ENCODE data around the gene UBA1.

UBA1 gene

DNA sequence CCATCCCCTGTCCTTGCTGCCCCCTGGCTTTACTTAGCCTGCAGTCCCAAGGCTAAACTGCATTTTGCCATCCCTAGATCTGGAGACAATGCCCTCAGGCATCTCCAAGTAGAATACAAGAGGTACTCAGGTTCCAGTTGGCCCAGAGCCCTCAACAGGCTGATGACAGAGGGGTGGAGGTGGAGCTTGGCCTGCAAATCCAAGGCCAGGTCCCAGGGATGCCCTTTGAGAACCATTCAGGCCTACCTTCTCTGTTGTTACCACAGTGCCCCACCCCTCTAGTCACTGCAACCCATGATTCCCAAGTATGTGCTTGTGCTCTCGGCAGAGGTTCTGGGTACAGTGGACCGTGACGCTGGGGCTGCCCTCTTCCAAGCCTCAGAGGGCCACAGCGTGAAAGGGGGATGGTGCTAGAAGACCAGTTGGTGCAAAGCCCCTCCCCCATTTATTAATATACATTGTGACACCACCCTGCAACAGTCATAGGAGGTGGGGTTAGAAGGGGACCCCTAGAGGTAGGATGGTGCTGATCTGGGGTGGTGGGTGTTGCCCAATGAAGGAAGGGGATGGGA, 6.4 kb upstream of the UBA1 start:
- no peak for DNase-seq (ENCODE audit: low read depth in 3 of 3, low spot score in 1 of 3)

DNA sequence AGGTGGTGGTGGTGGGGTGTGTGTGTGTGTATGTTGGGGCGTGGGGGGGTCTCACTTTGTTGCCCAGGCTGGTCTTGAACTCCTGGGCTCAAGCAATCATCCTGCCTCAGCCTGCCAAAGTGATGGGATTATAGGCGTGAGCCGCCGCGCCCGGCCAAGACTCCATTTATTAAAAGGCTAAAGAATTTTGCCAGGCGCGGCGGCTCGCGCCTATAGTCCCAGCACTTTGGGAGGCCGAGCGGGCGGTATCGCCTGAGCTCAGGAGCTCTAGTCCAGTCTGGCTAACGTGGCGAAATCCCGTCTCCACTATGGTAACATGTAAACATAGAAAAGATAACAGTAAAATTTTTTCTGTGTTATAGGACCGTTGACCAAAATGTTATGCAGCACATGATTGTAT, 3.7 kb upstream of the UBA1 start:
- DNase-seq (ENCODE audit: low read depth in 3 of 3, low spot score in 1 of 3) = no peak

DNA sequence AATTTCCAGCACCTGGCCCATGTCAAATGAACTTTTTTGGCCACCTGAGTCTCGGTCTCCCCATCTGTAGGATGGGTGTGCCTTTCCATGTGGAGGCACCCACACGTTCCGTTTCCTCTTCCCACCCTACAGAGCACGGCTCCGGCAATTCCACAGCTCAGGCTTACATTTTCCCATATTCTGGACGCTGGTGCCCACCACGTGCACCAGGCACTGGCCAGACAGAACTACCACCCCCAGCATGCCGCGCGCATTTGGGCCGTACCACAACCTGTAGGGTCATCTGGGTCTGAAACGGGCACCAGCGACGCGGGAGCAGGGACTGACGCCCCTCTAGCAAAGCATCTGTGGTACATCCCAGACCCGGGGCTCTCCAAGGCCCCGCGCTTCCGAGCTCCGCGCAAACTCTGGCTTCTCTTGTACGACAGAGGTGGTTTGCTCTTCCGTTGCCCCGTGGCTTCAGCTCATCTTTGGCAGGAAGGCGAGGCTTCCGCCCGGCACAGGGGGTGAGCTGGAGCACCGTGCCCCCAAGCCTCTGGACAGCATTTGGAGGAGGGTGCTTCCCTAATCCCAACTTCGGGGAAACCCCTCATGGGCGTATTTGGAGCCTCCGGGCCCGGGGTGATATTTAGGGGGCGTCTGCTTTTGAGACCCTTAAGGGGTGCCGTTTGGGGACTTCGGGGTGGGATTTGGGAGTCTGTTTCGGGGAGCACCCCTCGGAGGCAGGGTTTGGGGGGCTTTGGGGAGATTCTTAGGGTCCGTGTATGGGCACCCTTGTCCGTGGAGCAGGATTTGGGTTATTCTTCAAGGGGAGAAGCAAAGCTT, 3.0 kb upstream of the UBA1 start:
- DNase-seq (ENCODE audit: low read depth in 3 of 3, low spot score in 1 of 3) = peak; percentile 54 to 58 (median 55)

DNA sequence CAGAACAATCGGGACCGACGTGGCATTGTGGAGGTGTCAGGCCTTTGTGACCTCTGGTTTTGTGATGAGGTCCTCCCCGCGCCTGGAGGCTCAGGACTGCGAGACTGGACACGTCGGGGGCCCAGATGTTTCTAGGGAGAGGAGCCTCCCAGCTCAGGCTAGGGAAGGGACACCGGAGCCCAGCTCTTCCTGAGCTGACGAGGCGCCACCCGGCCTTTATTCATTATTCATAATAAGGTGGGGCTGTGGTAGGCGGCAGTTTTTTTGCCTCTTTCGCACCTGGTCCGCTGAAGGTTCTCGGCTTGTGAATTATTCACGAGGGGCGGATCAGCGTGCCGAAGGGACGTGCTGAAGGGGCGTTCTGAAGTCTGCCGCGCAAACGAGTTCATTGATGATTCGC, 2.3 kb upstream of the UBA1 start:
- DNase-seq (ENCODE audit: low read depth in 3 of 3, low spot score in 1 of 3) = peak in 1 of 3 donors; percentile 16

DNA sequence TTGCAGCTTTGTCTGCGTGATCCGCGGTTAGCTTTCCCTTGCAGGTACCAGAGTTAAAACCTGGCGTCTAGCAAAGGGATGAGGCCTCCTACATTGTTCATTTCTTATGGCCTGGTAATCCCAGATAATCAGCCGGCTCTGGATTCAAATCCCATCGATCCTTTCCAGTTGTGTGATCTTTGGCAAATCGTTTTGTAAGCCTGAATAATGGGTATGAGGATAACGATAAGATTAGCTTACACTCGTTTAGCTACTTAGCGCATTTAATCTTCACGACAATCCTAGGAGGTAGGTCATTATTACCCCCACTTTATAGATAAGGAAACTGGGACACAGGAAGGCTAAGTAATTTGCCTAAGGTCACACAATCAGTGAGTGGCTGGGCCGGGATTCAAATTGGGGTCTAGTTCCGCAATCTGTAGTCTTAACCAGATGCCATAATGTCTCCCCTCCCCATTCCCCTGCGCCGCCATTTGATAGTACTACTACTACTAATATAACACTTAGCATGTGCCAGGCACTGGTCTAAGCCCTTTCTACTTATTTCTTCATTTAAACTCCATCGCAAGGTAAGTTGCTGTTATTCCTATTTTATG, 1.7 kb upstream of the UBA1 start:
- DNase-seq (ENCODE audit: low read depth in 3 of 3, low spot score in 1 of 3) = no peak

DNA sequence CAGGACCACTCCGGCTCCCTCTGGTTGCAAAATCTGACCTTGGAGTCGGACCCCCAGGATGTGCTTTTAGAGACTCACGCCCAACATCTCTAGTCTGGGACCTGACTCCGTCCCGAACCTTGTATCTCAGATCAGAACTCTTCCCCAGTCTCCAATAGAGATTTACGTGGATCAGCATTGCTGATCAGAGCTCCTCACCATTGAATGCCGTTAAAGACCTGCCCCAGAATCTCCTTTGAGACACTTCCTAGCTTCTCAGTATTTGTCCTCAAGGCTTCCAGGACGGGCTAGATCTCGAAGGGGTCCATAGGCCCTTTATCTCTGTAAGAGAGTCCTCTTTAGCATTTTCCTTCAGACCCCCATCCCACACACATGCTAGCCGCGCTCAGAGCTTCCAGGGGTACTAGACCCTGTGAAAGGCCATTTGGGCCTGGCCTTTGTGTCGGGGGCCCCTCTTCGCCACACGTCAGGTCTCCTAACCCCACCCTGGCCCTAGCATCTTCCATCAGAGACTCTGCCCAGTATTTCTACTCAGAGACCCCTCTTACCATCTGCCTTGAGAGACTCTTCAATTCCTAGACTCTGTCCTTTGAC, 662 bp downstream of the UBA1 start:
- no peak for DNase-seq (ENCODE audit: low read depth in 3 of 3, low spot score in 1 of 3)

DNA sequence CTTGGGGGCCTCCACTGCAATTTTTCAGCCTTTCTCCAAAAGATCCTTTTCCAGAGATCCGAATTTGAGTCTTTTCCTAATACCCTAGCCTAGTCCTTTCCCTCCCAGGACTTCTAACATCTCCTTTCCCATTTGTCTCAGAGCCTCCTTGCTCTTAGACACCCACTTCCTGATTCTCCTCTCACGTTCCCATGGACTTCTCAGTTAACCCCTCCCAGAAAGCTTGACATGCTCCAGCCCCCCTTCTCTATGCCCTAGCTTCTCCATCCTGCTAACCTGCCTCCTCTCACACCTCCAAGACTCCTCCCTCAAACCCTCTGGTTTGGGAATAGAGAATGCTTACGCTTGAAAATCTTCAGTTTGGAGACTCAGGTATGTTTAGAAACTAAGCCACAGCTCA, 2.5 kb downstream of the UBA1 start:
- no peak for DNase-seq (ENCODE audit: low read depth in 3 of 3, low spot score in 1 of 3)

DNA sequence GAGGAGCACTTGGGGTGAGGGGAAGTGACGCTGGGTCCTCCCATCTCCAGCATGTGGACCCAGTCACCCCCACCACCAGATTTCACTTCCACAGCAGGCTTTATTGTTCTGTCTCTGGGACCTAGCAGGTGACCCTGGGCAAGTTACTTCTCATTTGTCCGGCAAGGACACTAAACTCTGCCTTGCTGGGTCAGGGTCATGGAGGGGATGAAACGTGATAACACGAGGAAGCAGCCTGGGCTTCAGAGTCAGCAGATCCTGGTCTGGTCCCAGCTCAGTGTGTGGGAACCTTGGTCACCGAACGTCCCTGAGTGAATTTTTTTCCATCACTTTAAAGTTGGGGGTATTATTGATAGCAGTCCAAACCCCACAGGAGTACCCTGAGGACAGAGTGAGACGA, 3.9 kb downstream of the UBA1 start:
- no peak for DNase-seq (ENCODE audit: low read depth in 3 of 3, low spot score in 1 of 3)

DNA sequence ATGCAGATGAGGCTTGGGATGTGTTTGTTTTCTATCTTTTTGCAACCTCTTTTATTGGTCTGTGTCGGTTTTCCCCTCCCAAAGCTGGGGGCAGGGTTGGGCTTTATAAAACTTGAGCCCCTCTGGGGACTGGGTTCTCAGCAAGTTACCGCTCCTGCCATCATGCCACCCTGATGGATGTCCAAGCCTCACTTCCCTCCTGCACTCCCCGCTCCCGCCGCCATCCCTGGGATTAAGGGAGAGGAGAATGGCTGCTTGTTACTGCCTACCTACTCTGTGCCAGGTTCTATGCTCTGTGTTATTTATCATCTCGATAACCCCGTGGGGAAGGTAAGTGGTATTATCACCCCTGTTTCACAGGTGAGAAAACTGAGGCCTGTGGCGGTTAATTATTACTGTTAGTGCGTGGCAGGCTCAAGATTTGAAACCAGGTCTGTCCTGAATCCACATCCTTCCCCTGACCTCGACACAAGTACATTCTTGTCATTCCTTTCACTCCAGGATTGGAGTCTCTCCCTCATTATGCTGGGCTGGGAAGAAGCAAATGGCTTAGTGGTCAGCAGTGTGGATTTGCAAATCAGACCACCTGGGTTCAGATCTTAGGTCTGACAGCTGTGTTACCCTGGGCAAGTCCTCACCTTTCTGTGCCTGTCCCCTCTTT, 4.5 kb downstream of the UBA1 start:
- no peak for DNase-seq (ENCODE audit: low read depth in 3 of 3, low spot score in 1 of 3)

DNA sequence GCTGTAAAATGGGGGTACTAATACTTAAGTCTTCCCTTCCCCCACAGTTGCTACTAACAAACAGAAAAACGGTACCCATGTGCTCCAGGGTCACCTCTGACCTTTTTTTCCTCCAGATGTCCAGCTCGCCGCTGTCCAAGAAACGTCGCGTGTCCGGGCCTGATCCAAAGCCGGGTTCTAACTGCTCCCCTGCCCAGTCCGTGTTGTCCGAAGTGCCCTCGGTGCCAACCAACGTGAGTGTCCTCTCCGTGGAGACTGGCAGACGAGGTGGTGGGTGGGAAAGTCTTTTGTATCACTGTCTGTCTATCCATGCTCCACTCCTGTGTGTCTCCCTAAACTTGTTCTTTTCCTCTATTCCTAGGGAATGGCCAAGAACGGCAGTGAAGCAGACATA, 5.1 kb downstream of the UBA1 start:
- DNase-seq (ENCODE audit: low read depth in 3 of 3, low spot score in 1 of 3) = no peak

DNA sequence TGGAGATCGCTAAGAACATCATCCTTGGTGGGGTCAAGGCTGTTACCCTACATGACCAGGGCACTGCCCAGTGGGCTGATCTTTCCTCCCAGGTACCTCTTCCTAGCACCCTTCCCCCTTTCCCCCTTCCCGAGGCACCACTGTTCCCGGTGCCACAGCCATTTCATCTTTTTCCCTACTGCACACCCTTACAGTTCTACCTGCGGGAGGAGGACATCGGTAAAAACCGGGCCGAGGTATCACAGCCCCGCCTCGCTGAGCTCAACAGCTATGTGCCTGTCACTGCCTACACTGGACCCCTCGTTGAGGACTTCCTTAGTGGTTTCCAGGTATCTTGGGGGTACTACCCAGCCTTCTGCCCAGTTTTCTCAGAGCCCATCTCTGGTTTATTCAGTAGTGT, 5.7 kb downstream of the UBA1 start:
- no peak for DNase-seq (ENCODE audit: low read depth in 3 of 3, low spot score in 1 of 3)

DNA sequence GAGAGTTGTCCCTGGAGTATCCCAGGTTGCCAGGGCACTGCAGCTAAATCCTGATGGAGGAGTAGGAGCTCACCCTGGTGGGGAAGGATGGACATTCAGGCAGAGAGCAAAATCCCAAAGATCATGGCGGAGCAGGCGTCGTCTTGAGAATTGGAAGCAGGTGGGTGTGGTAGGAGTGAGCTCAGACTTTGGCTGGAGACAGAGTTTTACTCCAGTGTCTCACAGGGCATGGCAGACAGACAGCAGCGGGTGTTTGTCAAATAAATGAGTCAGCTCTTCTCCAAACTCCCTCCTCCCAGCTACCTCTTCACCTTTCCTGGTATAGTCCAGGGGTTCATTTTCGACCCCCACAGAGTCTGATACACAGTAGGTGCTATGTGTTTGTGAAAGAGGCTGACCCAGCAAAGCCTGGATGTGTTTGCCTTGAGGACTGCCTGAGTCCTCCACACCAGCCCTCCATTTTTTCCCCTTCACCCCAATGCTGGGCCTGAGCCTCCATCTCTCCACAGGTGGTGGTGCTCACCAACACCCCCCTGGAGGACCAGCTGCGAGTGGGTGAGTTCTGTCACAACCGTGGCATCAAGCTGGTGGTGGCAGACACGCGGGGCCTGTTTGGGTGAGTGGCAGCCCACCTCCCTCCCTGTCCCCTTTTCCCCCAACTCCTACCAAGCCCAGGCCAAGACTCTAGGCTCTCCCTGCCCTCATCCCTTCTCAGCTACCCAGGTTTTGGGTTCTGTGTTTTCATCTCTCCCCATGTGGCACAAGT, 6.9 kb downstream of the UBA1 start:
- DNase-seq (ENCODE audit: low read depth in 3 of 3, low spot score in 1 of 3) = no peak

DNA sequence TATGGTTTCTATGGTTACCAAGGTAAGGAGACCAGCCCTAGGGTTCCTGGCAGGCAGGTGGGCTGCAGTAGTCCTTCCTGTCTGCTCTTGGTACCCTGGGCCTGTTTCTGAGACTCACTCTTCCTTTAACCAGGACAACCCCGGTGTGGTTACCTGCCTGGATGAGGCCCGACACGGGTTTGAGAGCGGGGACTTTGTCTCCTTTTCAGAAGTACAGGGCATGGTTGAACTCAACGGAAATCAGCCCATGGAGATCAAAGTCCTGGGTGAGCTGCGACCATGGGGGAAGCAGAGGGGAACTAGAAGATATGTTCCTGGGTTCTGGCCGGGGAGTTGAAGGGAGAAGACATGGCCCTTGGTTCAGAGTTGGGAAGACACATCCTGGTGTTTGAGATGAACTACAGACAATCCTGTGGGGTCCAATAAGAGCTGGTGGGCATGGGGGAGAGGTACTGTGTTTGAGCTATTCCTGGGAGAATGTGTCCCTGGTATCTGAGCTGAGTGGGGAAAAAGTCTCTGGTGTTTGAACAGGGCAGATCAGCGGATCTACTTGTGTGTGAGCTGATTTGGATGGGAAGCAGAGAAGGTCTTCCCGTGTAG, 7.8 kb downstream of the UBA1 start:
- no peak for DNase-seq (ENCODE audit: low read depth in 3 of 3, low spot score in 1 of 3)

DNA sequence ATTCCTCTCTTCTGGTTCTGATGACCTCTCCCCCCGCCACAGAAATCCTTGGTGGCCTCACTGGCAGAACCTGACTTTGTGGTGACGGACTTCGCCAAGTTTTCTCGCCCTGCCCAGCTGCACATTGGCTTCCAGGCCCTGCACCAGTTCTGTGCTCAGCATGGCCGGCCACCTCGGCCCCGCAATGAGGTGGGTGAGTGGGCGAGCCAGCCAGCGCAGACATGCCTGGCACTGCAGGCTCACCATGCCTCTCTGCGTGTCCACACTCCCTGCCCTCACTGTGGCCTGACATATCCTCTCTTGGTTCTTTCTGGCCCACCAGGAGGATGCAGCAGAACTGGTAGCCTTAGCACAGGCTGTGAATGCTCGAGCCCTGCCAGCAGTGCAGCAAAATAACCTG, 8.7 kb downstream of the UBA1 start:
- DNase-seq (ENCODE audit: low read depth in 3 of 3, low spot score in 1 of 3) = no peak

DNA sequence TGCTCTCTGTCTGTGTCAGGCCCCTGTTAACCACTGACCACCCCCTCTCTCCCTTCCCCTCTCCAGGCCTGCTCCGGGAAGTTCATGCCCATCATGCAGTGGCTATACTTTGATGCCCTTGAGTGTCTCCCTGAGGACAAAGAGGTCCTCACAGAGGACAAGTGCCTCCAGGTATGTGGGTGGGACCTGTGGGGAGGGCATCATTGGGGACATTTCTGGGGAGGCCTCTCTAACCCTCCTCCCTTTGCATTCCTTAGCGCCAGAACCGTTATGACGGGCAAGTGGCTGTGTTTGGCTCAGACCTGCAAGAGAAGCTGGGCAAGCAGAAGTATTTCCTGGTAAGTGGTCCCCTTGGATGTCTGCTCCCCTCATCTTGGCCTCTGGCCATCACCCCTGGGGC, 9.2 kb downstream of the UBA1 start:
- no peak for DNase-seq (ENCODE audit: low read depth in 3 of 3, low spot score in 1 of 3)

DNA sequence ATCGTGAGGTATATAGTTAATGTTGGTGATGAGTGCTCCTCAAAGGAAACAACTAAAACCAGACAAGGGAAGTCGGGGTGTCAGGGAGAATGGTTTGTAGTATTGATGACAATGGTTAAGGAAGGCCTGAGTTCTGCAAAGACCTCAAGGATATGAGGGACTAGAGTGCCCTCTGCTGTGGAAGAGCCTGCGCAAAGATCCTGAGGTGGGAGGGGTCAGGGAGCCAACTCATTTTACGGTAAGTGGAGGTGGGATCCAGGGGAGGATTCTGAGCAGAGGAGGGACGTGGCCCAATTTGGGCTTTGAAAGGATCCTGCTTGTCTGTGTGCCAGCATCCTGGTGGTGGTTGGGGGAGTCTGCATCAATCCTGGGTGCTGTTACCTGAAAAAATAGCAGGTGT, 11.3 kb downstream of the UBA1 start:
- DNase-seq (ENCODE audit: low read depth in 3 of 3, low spot score in 1 of 3) = no peak

DNA sequence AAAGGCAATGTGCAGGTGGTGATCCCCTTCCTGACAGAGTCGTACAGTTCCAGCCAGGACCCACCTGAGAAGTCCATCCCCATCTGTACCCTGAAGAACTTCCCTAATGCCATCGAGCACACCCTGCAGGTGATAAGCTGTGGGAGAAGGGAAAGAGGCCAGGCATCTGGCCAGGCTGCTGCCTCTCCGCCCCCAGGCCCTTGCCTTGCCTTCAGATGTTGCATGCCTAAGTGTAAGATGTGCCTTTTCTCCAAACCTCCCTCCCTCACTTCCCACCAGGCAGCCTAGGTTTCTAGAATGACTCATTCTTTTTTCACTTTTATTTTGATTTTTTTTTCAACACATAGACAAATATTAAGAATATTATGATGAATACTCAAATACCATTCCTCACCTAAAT, 12.7 kb downstream of the UBA1 start:
- DNase-seq (ENCODE audit: low read depth in 3 of 3, low spot score in 1 of 3) = no peak

DNA sequence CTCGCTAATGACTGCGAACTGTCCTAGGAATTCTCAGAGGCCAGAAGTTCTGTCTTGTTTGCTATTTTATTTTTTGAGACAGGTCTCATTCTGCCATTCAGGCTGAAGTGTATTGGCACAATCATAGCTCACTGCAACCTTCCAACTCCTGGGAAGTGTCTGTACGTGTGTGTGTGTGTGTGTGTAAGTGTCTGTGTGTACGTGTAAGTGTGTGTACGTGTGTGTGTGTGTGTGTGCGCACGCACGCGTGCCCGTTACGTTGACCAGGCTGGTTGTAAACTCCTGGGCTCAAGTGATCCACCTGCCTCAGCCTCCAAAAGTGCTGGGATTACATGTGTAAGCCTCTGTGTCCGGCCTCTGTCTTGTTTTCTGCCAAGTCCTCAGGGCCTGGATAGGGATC, 14.5 kb downstream of the UBA1 start:
- DNase-seq (ENCODE audit: low read depth in 3 of 3, low spot score in 1 of 3) = no peak

DNA sequence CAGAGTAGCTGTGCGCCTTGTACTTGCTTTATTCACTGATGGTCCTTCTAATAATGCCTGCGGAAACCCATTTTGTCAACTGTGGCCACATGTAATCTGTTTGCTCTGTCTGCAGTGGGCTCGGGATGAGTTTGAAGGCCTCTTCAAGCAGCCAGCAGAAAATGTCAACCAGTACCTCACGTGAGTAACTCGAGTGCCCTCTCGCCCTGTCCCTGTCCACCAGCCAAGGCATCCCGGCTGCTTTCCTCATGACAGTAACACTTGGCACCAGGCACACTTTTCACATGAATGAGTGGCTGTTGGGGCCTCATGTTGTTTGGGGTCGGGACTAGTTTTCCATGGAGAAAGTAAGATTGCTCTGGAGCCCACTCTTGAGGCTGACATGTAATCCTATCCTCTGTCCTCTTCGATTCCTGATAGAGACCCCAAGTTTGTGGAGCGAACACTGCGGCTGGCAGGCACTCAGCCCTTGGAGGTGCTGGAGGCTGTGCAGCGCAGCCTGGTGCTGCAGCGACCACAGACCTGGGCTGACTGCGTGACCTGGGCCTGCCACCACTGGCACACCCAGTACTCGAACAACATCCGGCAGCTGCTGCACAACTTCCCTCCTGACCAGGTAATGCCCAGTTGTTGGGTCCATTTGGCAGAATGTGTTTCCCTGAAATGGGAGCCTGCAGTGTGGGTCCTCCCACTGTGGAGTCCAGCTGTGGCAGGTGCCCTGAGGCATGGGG, 16.0 kb downstream of the UBA1 start:
- DNase-seq (ENCODE audit: low read depth in 3 of 3, low spot score in 1 of 3) = no peak
